WTC11 (cell line): ENCODE results near the gene RERG. TPM values are rescaled to one million over a fixed set of nuclear protein-coding genes. Genes with fewer than 3 reads are reported as not detected.

ENCODE experiments used
- ATF2 ChIP-seq: sonication (generic); formaldehyde crosslinking; IDR thresholded peaks from 2 replicates; pipeline ENCODE4 v1.8.1; 2022; ENCODE audit warnings: low read depth, missing genetic modification reagents, borderline replicate concordance
- CTCF ChIP-seq: fragments of 200-600 bp; IDR thresholded peaks from 2 replicates; pipeline ENCODE4 v1.8.0; 2022; ENCODE audit warnings: antibody characterized with exemption
- ELF4 ChIP-seq: sonication (generic); formaldehyde crosslinking; IDR thresholded peaks from 2 replicates; pipeline ENCODE4 v1.8.1; 2022; ENCODE audit warnings: low read depth, mild to moderate bottlenecking, moderate library complexity, missing genetic modification reagents
- FOXP4 ChIP-seq: sonication (generic); formaldehyde crosslinking; IDR thresholded peaks from 2 replicates; pipeline ENCODE4 v1.8.0; 2022; ENCODE audit warnings: mild to moderate bottlenecking, missing genetic modification reagents
- HMGA2 ChIP-seq: fragments of 250-450 bp; sonication (Bioruptor Pico); IDR thresholded peaks from 2 replicates; pipeline ENCODE4 v1.4.0; 2021; ENCODE audit warnings: mild to moderate bottlenecking, moderate library complexity
- JAZF1 ChIP-seq: fragments of 250-450 bp; sonication (Bioruptor Pico); IDR thresholded peaks from 2 replicates; pipeline ENCODE4 v1.9.0; 2021; ENCODE audit warnings: moderate library complexity, mild to moderate bottlenecking, inconsistent platforms
- KAT7 ChIP-seq: sonication (generic); formaldehyde crosslinking; IDR thresholded peaks from 2 replicates; pipeline ENCODE4 v1.8.1; 2023; ENCODE audit warnings: missing genetic modification reagents, mild to moderate bottlenecking, borderline replicate concordance
- MAX ChIP-seq: sonication (generic); formaldehyde crosslinking; IDR thresholded peaks from 2 replicates; pipeline ENCODE4 v1.8.0; 2022; ENCODE audit warnings: mild to moderate bottlenecking, missing genetic modification reagents
- NFYB ChIP-seq: sonication (generic); formaldehyde crosslinking; conservative IDR thresholded peaks from 2 replicates; pipeline ENCODE4 v1.8.0; 2022; ENCODE audit warnings: low read depth, missing genetic modification reagents
- NR1H2 ChIP-seq: sonication (generic); formaldehyde crosslinking; IDR thresholded peaks from 2 replicates; pipeline ENCODE4 v1.9.0; 2021; ENCODE audit warnings: mild to moderate bottlenecking, moderate library complexity, missing genetic modification reagents
- NR3C1 ChIP-seq: sonication (generic); formaldehyde crosslinking; conservative IDR thresholded peaks from 2 replicates; pipeline ENCODE4 v1.8.1; 2023; ENCODE audit warnings: low read depth, mild to moderate bottlenecking, missing genetic modification reagents
- OVOL2 ChIP-seq: fragments of 250-450 bp; sonication (Bioruptor Pico); IDR thresholded peaks from 2 replicates; pipeline ENCODE4 v1.9.0; 2021; ENCODE audit warnings: mild to moderate bottlenecking, borderline replicate concordance
- PRDM15 ChIP-seq: sonication (generic); formaldehyde crosslinking; IDR thresholded peaks from 2 replicates; pipeline ENCODE4 v1.8.0; 2022; ENCODE audit warnings: missing genetic modification reagents
- PRRX2 ChIP-seq: fragments of 250-450 bp; sonication (Bioruptor Pico); IDR thresholded peaks from 2 replicates; pipeline ENCODE4 v1.8.0; 2021; ENCODE audit warnings: mild to moderate bottlenecking
- TCF7 ChIP-seq: sonication (generic); formaldehyde crosslinking; IDR thresholded peaks from 2 replicates; pipeline ENCODE4 v1.8.0; 2022; ENCODE audit warnings: mild to moderate bottlenecking, low read depth, missing genetic modification reagents, moderate library complexity
- TEAD4 ChIP-seq: sonication (generic); formaldehyde crosslinking; IDR thresholded peaks from 2 replicates; pipeline ENCODE4 v1.8.0; 2022; ENCODE audit warnings: mild to moderate bottlenecking, missing genetic modification reagents
- TP53 ChIP-seq: sonication (generic); formaldehyde crosslinking; IDR thresholded peaks from 2 replicates; pipeline ENCODE4 v1.8.1; 2023; ENCODE audit warnings: mild to moderate bottlenecking, missing genetic modification reagents
- ZBTB21 ChIP-seq: sonication (generic); formaldehyde crosslinking; IDR thresholded peaks from 2 replicates; pipeline ENCODE4 v1.8.1; 2023; ENCODE audit warnings: mild to moderate bottlenecking, missing genetic modification reagents, borderline replicate concordance
- ZNF232 ChIP-seq: sonication (generic); formaldehyde crosslinking; IDR thresholded peaks from 2 replicates; pipeline ENCODE4 v1.8.0; 2022; ENCODE audit warnings: mild to moderate bottlenecking, missing genetic modification reagents
- ZNF317 ChIP-seq: sonication (generic); formaldehyde crosslinking; IDR thresholded peaks from 2 replicates; pipeline ENCODE4 v1.8.1; 2023; ENCODE audit warnings: low read depth, mild to moderate bottlenecking, moderate library complexity, missing genetic modification reagents, borderline replicate concordance
- ZNF396 ChIP-seq: fragments of 250-450 bp; sonication (Bioruptor Pico); IDR thresholded peaks from 2 replicates; pipeline ENCODE4 v1.8.0; 2021; ENCODE audit warnings: mild to moderate bottlenecking, moderate library complexity, borderline replicate concordance
- ZNF416 ChIP-seq: fragments of 250-450 bp; sonication (Bioruptor Pico); IDR thresholded peaks from 2 replicates; pipeline ENCODE4 v1.9.0; 2021; ENCODE audit warnings: mild to moderate bottlenecking, inconsistent platforms
- total RNA-seq: library from RNA; stranded (reverse); gene quantifications from 3 replicates; pipeline ENCODE4 v1.2.3, GENCODE V29; 2021
- TF ChIP-seq, protein P1 (sequence below): sonication (generic); formaldehyde crosslinking; IDR thresholded peaks from 2 replicates; pipeline ENCODE4 v1.8.1; 2023; ENCODE audit warnings: mild to moderate bottlenecking, missing genetic modification reagents
- TF ChIP-seq, protein P2 (sequence below): sonication (generic); formaldehyde crosslinking; conservative IDR thresholded peaks from 2 replicates; pipeline ENCODE4 v1.8.1; 2022; ENCODE audit warnings: mild to moderate bottlenecking, missing genetic modification reagents

Gene RERG
- total RNA-seq, 1 experiment from 2014 or later = 0.28 TPM

DNA sequence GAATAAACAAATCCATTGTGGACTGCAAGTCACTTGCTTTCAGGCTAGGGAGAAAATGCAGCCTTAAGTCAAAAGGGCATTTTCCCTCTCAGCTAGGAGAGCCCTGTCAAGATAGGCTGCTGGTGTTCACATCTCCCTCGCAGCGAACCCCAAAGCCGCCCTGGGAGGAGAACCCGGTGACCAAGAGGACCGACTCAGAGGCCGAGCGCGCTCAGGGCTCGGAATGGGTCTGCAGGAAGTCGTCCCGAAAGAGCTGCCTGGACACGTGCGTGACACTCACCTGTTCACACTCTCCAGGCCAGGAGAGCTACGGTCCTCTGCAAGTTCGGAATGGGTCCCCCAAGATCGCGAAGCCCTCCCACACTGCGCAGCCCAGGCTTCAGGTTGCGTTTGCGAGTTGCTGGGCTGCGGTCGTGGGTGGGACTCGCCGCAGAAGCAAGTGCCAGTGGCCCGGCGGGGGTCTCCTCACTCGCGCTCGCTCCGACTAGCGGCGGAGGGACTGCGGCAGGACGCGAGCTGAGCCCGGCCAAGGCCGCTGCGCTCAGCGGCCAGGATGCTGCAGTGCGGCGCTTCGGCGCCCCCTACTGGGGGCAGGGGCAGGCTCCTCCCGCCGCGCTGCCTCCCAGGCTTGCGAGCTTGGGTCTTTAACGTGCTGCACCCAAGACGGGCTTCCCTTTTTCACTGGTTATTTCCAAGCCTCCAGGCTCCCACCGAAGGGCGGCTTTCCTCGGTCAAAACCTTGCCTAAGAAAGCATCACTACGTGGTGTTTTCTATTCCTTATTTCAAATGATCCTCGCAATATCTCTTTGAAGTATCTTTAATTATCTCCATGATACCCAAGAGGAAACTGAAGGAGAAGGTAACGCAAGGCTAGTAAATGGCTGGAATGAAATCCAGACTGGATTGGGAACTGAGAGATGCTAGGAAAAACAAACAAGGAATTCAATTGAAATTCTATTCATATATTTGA lies at the start of gene RERG (continued):
- TF ChIP-seq PRDM15 (CRISPR knock-in tag) (0 out of 2 replicates have a peak, but pooled peaks have one; percentile 32), PRRX2 (CRISPR knock-in tag) (no peak), TCF7 (CRISPR knock-in tag) (no peak), OVOL2 (CRISPR knock-in tag) (no peak), ZNF416 (CRISPR knock-in tag) (no peak), KAT7 (CRISPR knock-in tag) (no peak), FOXP4 (CRISPR knock-in tag) (0 out of 2 replicates have a peak, but pooled peaks have one; percentile 63), TEAD4 (CRISPR knock-in tag) (no peak), ATF2 (CRISPR knock-in tag) (no peak), ELF4 (CRISPR knock-in tag) (0 out of 2 replicates have a peak, but pooled peaks have one; percentile 60), CTCF (peak; percentile 93), NFYB (CRISPR knock-in tag) (no peak), ZNF317 (CRISPR knock-in tag) (0 out of 2 replicates have a peak, but pooled peaks have one; percentile 20), NR1H2 (CRISPR knock-in tag) (no peak), MAX (CRISPR knock-in tag) (peak; percentile 91), ZBTB21 (CRISPR knock-in tag) (0 out of 2 replicates have a peak, but pooled peaks have one; percentile 13), NR3C1 (CRISPR knock-in tag) (no peak), ZNF396 (CRISPR knock-in tag) (no peak), HMGA2 (CRISPR knock-in tag) (no peak), JAZF1 (CRISPR knock-in tag) (no peak), TP53 (CRISPR knock-in tag) (peak; percentile 75; the same call in 1 of the 2 replicates), ZNF232 (CRISPR knock-in tag) (0 out of 2 replicates have a peak, but pooled peaks have one; percentile 65)
- TF ChIP-seq, protein P1, sequence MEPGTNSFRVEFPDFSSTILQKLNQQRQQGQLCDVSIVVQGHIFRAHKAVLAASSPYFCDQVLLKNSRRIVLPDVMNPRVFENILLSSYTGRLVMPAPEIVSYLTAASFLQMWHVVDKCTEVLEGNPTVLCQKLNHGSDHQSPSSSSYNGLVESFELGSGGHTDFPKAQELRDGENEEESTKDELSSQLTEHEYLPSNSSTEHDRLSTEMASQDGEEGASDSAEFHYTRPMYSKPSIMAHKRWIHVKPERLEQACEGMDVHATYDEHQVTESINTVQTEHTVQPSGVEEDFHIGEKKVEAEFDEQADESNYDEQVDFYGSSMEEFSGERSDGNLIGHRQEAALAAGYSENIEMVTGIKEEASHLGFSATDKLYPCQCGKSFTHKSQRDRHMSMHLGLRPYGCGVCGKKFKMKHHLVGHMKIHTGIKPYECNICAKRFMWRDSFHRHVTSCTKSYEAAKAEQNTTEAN (CRISPR knock-in tag) = 0 out of 2 replicates have a peak, but pooled peaks have one; percentile 77
- TF ChIP-seq, protein P2, sequence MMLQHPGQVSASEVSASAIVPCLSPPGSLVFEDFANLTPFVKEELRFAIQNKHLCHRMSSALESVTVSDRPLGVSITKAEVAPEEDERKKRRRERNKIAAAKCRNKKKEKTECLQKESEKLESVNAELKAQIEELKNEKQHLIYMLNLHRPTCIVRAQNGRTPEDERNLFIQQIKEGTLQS (CRISPR knock-in tag) = no peak
